HG03432 (cell line): ENCODE data around the gene ZNF423.

Experiments used
- ATAC-seq: cut with Tn5 transposase; IDR thresholded peaks from one replicate; pipeline ENCODE4 v1.9.1; 2021; ENCODE audit warnings: mild to moderate bottlenecking, moderate library complexity; ENCODE audit not compliant: unreplicated experiment

ZNF423 gene

GRCh38 chr16:49455181-49455990, 400.5 kb downstream of the ZNF423 start:
- no peak for ATAC-seq

- no peak for ATAC-seq
These were observed 401.3 kb downstream of the ZNF423 start for GRCh38 chr16:49454426-49455180.

DNA sequence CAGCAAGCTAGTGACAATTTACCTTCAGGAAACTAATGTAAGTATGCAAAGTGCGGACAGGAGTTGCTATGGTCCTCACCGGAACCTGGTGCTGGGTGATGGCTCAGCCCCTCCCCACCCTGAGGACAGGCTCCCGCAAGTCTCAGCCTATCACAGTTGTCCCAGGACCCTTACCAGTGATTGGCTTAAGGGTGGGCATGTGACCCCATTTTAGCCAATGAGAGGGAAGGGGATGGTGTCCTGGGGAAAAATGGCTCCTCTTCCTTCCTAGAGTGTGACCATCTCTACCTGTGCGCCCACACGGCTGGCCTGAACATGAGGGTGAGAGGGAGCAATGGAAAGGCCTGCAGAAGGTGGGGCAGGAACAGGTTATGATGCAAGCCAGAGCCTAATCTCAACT, 401.9 kb downstream of the ZNF423 start:
- no peak for ATAC-seq

GRCh38 chr16:49453021-49453420, 402.9 kb downstream of the ZNF423 start:
- no peak for ATAC-seq

- no peak for ATAC-seq
These were observed 403.3 kb downstream of the ZNF423 start for GRCh38 chr16:49452578-49452977.

DNA sequence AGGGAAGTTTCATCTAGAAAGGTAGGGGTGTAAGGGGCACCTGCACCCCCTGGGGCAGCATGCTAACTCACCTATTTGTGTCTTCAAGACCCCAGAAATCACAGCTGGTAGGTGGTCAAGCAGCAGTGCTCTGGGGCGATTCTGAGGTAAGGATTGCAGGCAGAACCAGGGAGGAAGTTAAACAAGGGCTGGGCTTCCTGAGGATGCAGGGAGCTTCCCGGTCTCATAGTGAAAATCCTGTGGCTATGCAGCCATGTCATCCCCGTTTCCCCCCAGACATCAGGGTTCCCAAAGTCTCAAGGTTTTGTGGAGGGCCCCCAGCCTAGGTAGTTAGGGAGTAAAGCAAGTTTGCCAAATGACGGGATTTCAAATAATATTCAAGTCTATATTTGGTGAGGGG, 403.8 kb downstream of the ZNF423 start:
- no peak for ATAC-seq

DNA sequence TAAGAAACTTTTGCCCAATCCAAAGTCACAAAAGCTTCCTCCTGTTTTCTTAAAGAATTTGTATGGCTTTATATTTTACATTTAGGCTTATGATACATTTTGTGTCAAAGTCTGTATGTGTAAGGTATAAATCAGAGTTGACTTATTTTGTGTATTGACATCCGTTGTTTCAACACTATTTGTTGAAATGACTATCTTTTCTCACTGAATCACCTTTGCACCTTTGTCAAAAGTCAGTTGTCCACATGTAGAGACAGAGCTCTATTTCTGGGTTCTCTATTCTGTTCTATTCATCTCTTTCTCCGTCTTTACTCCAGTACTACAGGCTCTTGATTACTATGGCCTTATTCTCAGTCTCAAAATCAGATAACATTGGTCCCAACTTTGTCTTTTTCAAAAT, 409.1 kb downstream of the ZNF423 start:
- ATAC-seq: no peak

DNA sequence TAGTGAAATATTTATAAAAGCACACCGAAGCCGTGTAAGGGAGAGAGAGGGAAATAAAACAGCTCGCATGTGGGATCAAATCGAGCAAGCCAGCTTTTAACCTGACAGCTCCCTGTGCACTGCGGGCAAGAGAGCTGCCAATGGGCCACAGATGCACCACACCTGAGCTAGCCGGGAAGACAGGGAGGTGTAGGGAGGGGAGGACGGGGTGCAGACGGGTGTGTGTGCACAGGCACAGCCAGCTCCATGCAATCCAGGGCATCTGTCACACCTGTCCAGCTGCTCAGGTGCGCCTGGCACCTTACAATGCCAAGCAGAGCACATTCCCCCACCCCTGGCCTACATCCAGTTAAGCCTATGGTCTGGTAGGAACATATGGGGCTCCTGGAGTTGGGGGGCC, 412.3 kb downstream of the ZNF423 start:
- no peak for ATAC-seq

GRCh38 chr16:49442805-49443204, 413.1 kb downstream of the ZNF423 start:
- no peak for ATAC-seq

GRCh38 chr16:49441366-49441780, 414.5 kb downstream of the ZNF423 start:
- ATAC-seq: peak; percentile 98

DNA sequence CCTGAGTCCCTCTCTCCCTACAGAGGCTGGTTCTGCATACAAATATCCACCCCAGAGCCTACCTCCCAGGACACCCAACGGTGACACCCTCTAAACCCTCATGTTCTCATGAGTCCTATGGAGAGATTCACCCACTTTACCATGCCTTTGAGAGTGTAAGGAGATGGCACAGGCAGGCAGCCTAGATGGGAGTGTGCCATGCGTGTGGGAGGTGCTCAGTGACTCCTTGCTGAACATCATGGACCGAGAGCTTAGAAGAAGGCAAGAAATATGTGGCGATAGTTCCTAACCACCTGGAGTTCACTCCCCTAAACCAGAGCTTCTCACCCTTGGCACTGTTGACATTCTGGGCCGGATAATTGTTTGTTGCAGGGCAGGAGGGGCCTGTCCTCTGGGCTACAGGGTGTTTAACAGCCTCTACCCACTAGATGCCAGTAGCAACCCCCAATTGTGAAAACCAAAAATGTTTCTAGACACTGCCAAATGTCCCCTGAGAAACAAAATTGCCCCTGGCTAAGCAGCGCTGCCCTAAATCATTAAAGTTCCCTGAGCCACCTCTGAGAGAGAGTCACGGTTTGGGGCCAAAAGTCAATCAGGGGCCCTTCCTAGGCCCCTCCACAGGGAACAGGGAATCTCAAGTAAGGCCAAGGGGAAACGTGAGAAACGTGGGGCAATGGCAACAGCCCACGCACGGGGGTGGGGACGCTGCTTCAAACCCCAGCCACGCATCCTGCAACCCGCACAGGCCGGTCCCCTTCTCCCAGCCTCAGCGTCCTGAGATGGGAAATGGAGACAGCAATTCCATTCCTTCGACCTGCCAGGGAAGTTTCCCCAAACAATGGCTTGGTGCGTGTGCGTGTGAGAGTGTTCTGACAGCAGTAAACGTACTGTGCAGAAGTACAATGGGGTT, 415.5 kb downstream of the ZNF423 start:
- ATAC-seq: no peak

GRCh38 chr16:49439676-49440075, 416.2 kb downstream of the ZNF423 start:
- ATAC-seq: no peak

DNA sequence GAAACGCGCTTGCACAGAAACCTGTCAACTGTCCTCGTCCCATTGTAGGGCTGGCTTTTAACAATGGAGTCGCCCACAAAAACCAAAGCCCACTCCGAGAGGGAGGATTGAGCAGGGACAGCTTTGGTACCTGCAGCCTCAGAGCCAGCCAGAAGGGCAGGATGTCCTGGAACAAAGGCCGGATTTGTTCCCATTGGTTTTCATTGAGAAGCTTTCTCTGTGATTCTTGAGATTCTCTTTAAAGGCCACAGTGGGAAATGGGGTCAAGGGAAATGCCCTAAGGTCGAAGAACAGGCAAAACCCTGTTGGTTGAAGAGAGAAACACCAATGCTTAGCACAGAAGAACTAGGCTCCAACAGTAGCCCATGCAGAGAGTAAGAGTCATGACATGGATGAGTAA, 416.9 kb downstream of the ZNF423 start:
- no peak for ATAC-seq
